NOMO-1 treated with DMSO at 0.1 percent for 48 hours (cell line): ENCODE results near the gene UBE2V1.
"Not testable (repeated sequence)": the region's sequence is repeated elsewhere in the genome, so short reads cannot be mapped to it uniquely, and the experiment has no call there.

Experiments used
- DNase-seq: peaks from one replicate; lab custom pipeline; 2025; ENCODE audit not compliant: unreplicated experiment; lab: John Stamatoyannopoulos, UW

Gene UBE2V1

GRCh38 chr20:50115591-50116367, 2.8 kb upstream of the UBE2V1 start:
- DNase-seq, result peak; percentile 93

- no peak for DNase-seq
Measured at GRCh38 chr20:50115041-50115512, 2.1 kb upstream of the UBE2V1 start.

DNA sequence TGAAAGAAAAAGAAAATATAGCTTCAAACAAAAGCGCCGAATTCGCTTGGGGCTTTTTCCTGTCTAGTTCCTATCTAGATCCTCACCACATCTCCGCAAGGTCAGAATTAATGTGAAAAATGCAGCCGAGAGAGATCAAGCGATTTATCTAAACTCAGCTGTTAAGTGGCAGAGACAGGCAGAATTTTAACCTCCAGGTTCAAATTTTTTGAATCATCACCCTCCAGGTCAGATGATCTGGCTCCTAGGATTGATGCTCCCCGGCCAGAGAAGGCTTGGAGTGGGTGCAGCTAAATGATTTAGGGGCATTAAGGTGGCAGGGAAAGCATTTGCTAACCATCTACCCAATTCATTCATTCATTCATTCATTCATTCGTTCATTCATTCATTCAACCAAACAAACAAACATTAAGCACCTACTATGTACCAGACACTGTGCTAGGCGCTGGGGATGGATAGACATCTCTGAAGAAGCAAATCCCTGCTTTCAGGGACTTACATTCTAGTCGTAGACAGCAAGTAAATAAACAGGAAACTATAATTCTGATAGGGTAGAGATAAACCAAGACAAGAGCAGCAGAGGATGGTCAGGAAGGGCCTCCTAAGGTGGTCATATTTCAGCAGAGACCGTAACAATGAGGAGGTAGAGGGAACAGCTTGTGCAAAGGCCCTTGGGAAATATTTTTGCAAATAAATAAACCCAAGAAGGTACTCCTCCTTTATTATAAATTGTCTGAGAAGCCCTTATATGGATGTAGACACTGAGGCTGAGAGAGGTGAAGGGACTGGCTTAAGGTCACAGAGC, 672 bp upstream of the UBE2V1 start:
- DNase-seq, result no peak

DNA sequence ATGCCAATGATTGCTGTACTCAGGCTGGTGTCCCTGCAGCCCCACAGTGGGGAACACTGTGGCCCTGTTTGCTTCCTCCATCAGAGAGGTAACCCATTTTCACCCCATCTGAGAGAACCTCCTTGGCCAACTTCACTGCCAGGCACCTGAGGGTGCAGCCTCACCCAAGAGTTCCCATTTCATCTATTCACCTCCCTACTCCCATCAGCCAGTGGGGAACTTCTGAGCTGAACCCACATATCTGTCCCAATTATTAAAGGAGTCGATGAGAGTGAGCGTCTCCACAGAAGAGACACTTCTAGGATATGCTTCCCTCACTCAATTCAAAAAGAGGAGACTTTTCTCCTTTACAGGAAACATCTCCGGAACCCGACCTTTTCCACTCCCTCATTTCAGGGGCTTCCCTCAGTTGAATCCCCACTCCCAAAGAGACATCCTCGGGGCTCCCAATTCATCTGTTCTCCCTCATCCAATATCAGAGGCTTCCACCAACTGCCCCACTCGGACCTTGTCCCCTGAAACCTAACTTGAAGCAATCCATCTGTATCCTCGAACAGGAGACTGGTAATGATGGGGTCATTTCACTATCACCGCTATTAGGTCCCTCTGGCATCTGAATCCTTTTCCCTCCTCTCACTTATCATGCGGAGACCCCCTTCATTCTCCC, 988 bp downstream of the UBE2V1 start:
- DNase-seq, result no peak

DNA sequence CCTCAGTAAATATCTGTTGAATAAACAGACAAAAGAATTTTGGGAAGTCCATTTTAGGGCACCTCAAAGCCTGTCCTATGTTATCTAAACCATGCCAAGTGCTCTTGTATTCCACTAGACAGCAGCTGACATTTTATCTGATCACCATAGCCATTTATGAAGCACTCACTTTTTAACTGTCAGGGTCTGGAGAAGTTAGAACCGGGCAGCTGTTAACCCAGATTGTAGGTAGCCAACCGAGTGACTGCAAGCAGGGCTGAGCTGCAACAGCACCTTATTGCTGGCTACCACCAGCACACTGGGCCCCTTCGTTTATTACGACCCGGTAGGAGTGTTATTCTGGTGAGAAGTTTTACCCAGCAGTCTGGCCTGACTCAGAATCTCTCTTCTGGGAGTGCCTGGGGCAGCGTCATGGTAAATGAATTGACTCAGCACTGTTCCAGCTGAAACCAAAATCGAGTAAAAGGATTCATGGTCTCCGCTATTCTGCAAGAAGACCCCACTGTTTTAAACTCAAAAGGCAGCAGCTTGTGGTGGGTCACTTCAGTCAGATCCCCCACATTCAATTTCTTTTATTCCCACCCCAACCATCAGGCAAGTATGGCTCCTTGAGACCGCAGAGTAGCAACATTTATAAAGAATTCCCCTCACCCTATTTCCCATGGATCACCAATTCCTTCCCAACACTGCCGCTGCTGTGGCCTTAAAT, 1.7 kb downstream of the UBE2V1 start:
- DNase-seq, result no peak

GRCh38 chr20:50110141-50111047, 2.6 kb downstream of the UBE2V1 start:
- peak; percentile 76 for DNase-seq

DNA sequence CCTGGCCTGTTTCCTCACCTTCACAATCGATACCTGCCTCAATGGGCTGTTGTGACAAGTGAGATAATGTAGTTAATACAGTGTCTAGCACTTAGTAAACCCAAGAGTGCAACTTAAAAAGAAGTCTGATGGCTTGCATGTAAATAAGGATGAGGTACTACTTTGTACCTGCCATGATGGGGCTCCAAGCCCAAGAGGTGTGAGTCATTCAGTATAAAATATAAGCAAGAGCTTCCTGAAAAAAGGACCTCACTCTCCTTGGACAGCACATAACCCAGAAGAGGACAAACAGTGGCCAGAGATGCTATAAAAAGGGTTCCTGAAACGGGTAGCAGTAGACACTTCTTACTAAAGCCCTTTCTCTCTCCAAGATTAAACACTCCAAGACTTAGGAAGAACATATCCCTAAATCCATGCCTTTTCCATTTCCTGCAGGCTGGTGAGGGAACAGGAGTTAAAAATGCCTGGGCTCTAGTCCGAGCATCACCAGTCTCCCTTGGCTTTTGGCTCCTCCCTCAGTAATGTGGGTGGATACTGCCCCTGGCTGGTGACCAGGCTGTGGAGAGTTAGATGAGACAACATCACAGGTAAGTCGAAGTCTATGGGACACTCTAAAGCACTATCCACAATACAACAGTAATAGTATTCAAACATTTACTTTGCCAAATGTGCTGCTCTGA, 4.3 kb downstream of the UBE2V1 start:
- DNase-seq, result no peak

DNA sequence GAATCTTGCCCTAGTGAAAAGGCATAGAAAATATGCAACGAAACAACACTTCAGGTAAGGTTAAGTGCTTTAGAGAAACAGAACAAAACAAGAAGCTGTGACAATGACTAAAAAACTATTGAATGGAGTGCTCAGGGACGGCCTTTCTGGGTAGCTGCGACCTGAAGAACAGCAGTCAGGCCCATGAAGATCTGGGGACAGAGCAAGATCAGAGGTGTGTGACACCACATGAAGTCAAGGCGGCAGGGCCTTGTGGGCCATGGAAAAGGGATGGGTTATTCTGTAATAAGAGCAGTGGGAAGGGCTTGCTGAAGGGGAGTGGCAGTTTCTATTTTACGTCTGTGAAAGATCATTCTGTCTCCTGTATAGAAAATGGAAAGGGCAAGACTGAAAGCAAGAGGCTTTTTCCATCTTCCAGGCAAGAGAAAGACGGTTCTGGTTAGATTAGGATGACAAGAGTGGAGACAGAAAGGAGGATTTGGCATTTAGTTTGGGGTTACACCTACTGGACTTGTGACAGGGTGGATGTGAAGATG, 5.1 kb downstream of the UBE2V1 start:
- no peak for DNase-seq

GRCh38 chr20:50107086-50107660, 5.8 kb downstream of the UBE2V1 start:
- no peak for DNase-seq

GRCh38 chr20:50106669-50107068, 6.3 kb downstream of the UBE2V1 start:
- not testable (repeated sequence) for DNase-seq

GRCh38 chr20:50103464-50104107, 9.4 kb downstream of the UBE2V1 start:
- peak; percentile 74 for DNase-seq

- not testable (repeated sequence) for DNase-seq
Measured at GRCh38 chr20:50102551-50102950, 10.4 kb downstream of the UBE2V1 start.

DNA sequence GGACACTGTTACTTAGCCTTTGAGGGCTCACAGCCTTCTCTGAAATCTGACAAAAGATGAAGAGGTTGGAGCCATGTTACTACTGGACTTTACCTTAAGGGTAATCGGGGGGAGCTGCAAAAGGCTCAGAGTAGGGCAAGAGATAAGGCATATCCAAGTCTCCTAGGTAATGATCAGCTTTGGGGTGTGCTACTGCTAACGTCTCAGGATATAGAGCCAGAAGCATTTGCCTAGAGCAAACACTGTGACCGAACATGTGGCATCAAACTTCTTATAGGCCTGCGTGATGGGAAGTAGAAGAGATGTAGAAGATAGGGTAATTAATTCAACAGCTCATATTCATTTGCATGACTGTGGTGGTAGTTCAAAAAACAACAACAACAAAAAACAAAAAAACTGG, 11.1 kb downstream of the UBE2V1 start:
- DNase-seq, result no peak

GRCh38 chr20:50101281-50101680, 11.7 kb downstream of the UBE2V1 start:
- DNase-seq, result peak; percentile 8

- DNase-seq, result no peak
Measured at GRCh38 chr20:50100552-50100951, 12.4 kb downstream of the UBE2V1 start.

DNA sequence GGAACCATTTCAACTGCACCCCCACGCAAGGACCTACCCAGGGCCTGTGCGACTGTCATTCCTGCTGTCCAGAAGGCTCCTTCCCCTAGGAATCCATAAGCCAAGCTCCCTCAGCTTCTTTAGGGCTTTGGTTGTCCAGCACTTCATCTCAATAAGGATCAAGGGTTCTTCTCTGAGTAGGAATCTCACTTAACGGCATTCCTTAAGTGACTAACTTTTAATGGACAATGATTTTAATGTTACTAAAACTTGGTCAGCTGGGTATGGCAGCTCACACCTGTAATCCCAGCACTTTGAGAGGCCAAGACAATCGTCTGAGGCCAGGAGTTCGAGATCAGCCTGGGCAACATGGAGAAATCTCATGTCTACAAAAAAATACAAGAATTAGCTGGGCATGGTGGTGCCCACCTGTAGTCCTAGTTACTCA, 13.4 kb downstream of the UBE2V1 start:
- DNase-seq, result no peak

- no peak for DNase-seq
Measured at GRCh38 chr20:50099113-50099512, 13.8 kb downstream of the UBE2V1 start.

DNA sequence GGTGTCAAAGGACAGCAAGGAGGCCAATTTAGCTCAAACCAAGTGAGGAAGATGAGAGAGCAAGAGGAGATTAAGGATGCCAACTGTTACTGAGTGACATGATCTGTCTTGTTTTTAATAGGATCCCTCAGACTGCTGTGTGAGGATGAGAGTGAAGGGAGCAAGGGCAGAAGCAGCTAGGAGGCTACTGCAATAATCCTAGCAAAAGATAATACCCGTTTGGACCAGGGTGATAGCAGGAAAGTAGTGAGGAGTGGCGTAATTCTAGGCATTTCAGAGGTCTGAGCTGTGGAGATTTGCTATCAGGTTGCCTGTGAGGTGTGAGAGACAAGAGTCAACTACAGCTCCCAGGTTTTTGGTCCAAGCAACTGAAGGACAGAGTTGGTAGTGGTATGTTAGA, 14.7 kb downstream of the UBE2V1 start:
- DNase-seq, result no peak
